ENCODE results near the gene PGLYRP2. TPM values are rescaled to one million over a fixed set of nuclear protein-coding genes. Genes with fewer than 3 reads are reported as not detected.

PGLYRP2 gene
- total RNA-seq, 1 experiment from 2014 or later: not detected

GRCh38 chr19:15424692-15425272, 54.5 kb downstream of the PGLYRP2 start:
- no peak for DNase-seq (ENCODE audit: low read depth, low spot score)
- TF ChIP-seq SRF (IDR thresholded peaks at IDR 0.05; ENCODE audit: low read depth) (no peak), POLR2A (IDR thresholded peaks at IDR 0.05; ENCODE audit: borderline replicate concordance, extremely low read depth, insufficient read depth, insufficient read length) (no peak), ZFX (IDR thresholded peaks at IDR 0.05) (no peak), ZNF274 (IDR thresholded peaks at IDR 0.05; ENCODE audit: low read depth, low read length) (no peak), ELF1 (IDR thresholded peaks at IDR 0.05; ENCODE audit: borderline replicate concordance, low read depth) (no peak), ATF3 (IDR thresholded peaks at IDR 0.05) (no peak), EZH2 (IDR thresholded peaks at IDR 0.05) (no peak), MAX (IDR thresholded peaks at IDR 0.05) (no peak), FOSL1 (IDR thresholded peaks at IDR 0.05; ENCODE audit: low read depth) (no peak)
- CTCF ChIA-PET: no interaction called here
- BruUV-seq (replicated peaks): no TSS peak
- intact Hi-C loops (cut with micrococcal nuclease): no loop called here
- H3K9ac ChIP-seq (ENCODE audit: low read length): no peak overlapping the region
- H3K36me3 ChIP-seq (ENCODE audit: control insufficient read depth in 1 of 2, insufficient read depth in 2 of 2, low read length in 2 of 2): peaks cover 16 to 50% of the 10 kb centered on the region in 2 experiments; a peak in 3 of 4 replicates
- no peak overlapping the region for H3K4me3 ChIP-seq (replicated peaks in 1 of 2; ENCODE audit: low read depth in 1 of 2, low read length in 2 of 2)
- no peaks in the 10 kb centered on the region for H3K27me3 ChIP-seq (ENCODE audit: insufficient read depth, low read length)
- no peak overlapping the region for H3K27ac ChIP-seq (ENCODE audit: low read depth, low read length)
- H4K20me1 ChIP-seq (ENCODE audit: insufficient read depth): no peaks in the 10 kb centered on the region
- no peak overlapping the region for H3K4me2 ChIP-seq (ENCODE audit: low read length)
- H3K79me2 ChIP-seq (ENCODE audit: insufficient read depth, low read length): peaks cover 29% of the 10 kb centered on the region
- H3K9me3 ChIP-seq (ENCODE audit: control insufficient read depth in 1 of 2, insufficient read depth in 1 of 2, low read depth in 1 of 2, low read length in 2 of 2): no peaks in the 10 kb centered on the region
- ATAC-seq: no peak
- RAD21 ChIA-PET (ENCODE audit: low non-redundant PET in 1 of 2, low total read pairs in 2 of 2, uncharacterized antibody in 2 of 2, unreplicated experiment in 2 of 2): no interaction called here
- no peaks in the 10 kb centered on the region for H3K9me2 ChIP-seq (ENCODE audit: insufficient read depth)
- no peaks in the 10 kb centered on the region for H3K4me1 ChIP-seq (ENCODE audit: control insufficient read depth in 1 of 2, insufficient read depth in 2 of 2, low read length in 2 of 2)
- H2AFZ ChIP-seq (ENCODE audit: low read depth, low read length, poor library complexity, severe bottlenecking): no peak overlapping the region
- POLR2A ChIA-PET: no interaction called here

GRCh38 chr19:15424121-15424520, 55.2 kb downstream of the PGLYRP2 start:
- no peaks in the 10 kb centered on the region for H3K9me3 ChIP-seq (ENCODE audit: control insufficient read depth in 1 of 2, insufficient read depth in 1 of 2, low read depth in 1 of 2, low read length in 2 of 2)
- H3K4me3 ChIP-seq (replicated peaks in 1 of 2; ENCODE audit: low read depth in 1 of 2, low read length in 2 of 2): no peak overlapping the region
- DNase-seq (ENCODE audit: low read depth, low spot score): no peak
- no peak overlapping the region for H3K4me2 ChIP-seq (ENCODE audit: low read length)
- no peak for ATAC-seq
- TF ChIP-seq JUND (IDR thresholded peaks at IDR 0.05) (no peak), CTCF (IDR thresholded peaks at IDR 0.05 in 2 of 3, conservative IDR thresholded peaks at IDR 0.05 in 1 of 3; ENCODE audit: borderline replicate concordance in 1 of 3, insufficient read depth in 1 of 3, low read depth in 2 of 3, low read length in 2 of 3) (no peak), ELF1 (IDR thresholded peaks at IDR 0.05; ENCODE audit: borderline replicate concordance, low read depth) (no peak), ZFX (IDR thresholded peaks at IDR 0.05) (no peak), FOSL1 (IDR thresholded peaks at IDR 0.05; ENCODE audit: low read depth) (no peak), ZNF274 (IDR thresholded peaks at IDR 0.05; ENCODE audit: low read depth, low read length) (no peak)
- H3K4me1 ChIP-seq (ENCODE audit: control insufficient read depth in 1 of 2, insufficient read depth in 2 of 2, low read length in 2 of 2): peaks cover 4 to 6% of the 10 kb centered on the region in 2 experiments; a peak in 3 of 4 replicates
- no TSS peak for BruUV-seq (replicated peaks)
- H4K20me1 ChIP-seq (ENCODE audit: insufficient read depth): no peaks in the 10 kb centered on the region
- POLR2A ChIA-PET: no interaction called here
- no peaks in the 10 kb centered on the region for H3K9me2 ChIP-seq (ENCODE audit: insufficient read depth)
- peaks cover 23% of the 10 kb centered on the region for H3K79me2 ChIP-seq (ENCODE audit: insufficient read depth, low read length)
- no peak overlapping the region for H3K27ac ChIP-seq (ENCODE audit: low read depth, low read length)
- no peak overlapping the region for H2AFZ ChIP-seq (ENCODE audit: low read depth, low read length, poor library complexity, severe bottlenecking)
- CTCF ChIA-PET: no interaction called here
- no peak overlapping the region for H3K9ac ChIP-seq (ENCODE audit: low read length)
- RAD21 ChIA-PET (ENCODE audit: low non-redundant PET in 1 of 2, low total read pairs in 2 of 2, uncharacterized antibody in 2 of 2, unreplicated experiment in 2 of 2): no interaction called here
- intact Hi-C loops (cut with micrococcal nuclease): no loop called here
- no peaks in the 10 kb centered on the region for H3K27me3 ChIP-seq (ENCODE audit: insufficient read depth, low read length)
- H3K36me3 ChIP-seq (ENCODE audit: control insufficient read depth in 1 of 2, insufficient read depth in 2 of 2, low read length in 2 of 2): peaks cover 16 to 50% of the 10 kb centered on the region in 2 experiments; a peak in 3 of 4 replicates
